GM03348 (cell line): ENCODE measurements around the gene DPM2.
A peak's percentile ranks its signal among the peaks of the same experiment; 100 is the strongest.

Experiments used
- DNase-seq: peaks from one replicate; pipeline ENCODE4 v3.0.0; 2012; ENCODE audit warnings: low spot score

Gene DPM2

DNA sequence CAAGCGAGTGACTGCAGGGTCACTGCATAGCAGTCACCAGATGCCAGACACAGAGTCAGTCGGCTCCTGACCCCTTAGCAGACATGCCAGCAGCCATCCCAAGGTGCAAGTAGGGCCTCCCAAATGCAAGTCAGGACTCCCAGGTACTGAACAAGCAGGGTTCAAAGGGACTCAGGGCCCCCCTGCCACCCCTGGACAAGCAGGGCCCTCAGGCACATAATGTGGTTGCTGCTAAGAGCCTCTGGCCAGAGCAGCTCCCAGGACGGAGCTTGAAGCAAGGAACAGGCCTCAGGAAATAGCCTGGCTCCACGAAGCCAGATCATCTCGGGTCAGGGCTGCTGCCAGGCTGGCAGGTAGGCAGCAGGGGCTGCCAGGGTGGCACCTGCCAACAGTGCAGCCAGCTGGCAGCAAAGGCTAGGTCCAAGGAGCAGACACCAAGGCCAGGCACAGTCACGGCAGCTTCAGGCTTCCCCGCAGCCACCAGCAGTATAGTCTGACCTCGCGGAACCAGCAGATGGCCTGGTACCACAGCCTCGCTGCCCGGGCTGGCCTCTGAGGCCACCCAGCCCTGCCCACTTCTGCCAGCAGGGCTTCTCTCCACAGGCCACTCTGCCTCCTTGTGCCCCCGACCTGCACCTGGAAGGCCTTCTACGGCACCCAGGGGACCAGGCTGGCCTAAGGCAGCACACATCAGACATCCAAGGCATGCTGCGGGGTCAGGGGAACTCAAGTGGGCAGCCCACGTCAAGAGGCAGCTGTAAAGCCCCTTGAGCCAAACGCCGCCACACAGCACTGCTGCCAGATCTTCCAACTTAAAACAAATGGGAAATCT, 35.7 kb upstream of the DPM2 start:
- no peak for DNase-seq

DNA sequence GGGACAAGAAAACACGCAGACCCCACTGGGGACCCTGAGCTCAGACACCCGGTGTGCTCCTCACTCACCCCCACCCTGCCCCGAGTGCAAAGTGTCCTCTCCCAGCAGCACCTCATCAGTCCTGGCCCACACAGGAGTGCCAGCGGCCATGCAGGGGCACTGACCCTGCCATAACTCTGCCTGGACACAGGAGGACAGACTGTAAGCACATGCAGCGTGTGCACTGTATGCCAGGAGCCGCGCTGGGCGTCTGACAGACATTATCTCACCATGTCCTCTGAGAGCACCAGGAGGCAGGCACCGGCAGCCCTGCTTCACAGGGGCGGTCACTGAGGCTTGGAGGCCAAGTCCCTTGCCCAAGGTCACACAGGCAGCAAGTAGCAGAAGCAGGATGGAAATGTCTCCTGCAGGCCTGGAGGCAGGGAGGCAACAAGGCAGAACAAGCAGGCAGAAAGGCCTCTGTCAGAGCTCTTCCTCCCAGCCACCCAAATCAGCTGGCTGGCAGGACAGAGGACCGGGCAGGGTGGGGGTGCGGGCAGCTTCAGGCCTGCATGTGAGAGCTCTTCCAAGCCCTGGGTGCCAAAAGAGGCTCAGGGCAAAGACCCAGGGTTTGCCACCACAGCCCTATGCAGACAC, 34.7 kb upstream of the DPM2 start:
- DNase-seq, result no peak

DNA sequence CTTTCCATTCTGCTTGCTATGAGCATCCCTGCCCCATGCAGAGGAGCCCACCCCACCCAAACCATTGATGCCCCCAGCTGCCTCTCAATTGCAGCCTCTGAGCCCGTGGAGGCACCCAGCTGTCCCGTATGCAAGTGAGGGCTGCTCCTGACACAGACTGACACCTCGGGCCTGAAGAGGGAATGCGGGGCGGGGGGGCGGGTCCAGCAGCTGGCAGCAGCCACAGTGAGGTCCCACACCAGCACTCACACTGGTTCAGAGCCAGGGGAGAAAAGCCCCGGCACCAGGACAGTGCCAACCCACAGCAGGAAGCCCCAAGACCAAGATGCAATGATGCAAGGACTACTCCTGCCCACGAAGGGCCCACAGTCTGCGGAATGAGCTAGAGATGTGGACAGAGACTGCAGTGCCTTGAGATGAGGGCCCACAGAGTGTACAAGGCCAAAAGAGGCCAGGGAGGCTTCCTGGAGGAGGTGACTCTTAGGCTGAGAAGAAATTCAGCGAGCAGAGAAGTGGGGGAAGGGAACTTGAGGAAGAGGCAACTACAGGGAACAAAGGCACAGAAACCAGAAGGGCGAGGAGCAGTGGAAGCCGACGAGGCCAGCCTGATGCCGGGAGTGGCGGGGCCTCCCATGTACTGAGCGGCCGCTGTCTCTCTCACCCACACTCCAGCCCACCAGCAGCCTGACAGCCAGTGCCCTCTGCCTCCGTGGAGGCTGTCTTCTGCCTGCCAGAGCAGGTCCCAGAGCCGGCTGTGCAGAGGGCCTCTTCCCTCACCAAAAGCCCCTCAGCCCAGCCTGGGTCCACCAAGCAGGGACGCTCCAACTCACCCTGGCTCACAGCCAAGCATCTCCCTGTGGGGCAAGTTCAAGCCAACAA, 33.9 kb upstream of the DPM2 start:
- DNase-seq, result peak; percentile 33

DNA sequence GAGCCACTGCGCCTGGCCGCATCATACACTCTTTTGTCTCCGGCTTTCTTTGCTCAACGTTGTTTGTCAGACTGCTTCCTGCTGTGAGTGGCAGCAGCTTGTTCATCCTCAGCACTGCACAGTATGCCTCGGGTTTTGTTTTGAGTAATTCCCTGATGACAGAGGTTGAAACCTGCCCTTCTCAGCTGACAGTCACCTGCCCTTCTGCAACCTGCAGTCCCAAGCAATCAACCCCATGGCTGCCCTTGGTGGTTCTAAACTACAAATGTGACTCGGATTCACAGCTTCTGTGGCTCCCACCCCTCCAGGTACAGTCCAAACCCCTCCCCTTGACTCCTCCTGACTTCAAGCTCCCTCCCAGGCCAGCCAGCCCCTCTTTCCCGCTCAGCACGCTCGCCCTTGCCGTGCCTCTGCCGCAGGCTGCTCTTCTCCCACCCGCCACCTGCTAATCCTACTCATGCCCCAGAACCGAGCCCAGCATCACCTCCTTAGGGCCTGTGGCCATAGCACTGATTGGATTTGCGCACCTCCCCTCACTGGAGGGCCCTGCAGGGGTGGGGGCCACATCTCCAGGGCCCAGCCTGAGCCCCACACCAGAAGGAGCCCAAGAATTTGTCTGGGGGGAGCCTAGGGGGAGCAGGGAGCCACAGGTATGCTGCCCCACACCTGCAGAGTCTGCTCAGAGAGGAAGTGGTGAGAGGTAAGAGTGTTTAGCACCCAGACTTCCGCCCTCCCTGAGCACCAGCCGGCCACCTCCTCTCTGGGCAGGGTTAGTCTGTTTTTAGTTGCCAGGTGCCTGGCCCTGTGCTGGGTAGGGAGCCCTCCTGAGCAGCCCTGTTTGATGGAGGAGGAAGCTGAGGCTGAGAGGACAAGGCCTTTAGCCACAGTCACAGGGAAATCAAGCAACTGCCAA, 33.0 kb upstream of the DPM2 start:
- DNase-seq, result no peak

DNA sequence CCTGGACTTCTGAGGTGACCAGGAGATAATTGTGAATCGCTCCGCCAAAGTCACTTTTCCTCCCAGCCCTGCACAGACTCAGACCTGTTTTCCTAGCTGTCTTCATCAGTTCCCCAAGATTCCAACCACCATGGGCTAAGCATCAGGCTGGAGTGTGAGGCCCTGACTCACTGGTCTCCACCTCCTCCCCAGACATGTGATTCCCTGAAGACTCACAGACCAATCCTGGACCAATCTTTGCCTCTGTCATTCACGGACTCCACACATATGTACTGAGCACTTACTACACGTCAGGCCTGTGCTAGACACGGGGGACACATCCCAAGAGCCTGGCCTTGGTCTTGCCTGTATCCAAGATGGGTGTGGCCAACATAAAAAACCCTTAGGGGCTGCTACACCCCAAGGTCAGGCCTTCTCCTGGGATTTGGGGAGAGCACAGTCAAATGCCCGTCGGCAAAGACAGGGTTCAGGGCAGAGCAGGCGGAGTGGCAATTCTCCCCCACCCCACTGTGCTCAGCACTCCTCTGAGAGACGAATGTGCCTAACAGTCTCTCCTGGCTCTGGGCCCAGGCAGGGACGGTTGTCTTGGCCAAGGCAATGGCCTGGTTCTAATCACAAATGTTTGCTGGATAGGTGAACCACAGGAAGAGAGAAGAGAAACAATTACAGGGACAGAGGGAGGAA, 31.2 kb upstream of the DPM2 start:
- peak; percentile 88 for DNase-seq

DNA sequence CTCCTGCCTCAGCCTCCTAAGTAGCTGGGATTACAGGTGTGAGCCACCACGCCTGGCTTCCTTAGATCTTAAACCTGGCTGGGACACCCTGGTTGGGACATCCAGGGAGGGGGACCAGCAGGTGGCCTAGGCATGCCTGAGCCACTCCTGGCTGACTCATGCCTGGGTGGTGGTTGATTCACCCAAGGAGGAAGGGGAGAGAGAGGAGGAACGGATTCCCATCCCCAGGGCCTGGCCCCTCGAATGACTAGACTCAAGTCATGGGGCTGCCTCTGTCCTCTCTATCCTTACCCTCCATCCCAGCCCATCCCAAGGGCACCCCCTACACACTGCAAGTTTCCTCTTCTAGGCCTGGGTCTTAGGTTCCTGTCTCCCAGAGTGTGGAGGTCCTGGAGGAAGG, 30.4 kb upstream of the DPM2 start:
- DNase-seq, result peak; percentile 29

DNA sequence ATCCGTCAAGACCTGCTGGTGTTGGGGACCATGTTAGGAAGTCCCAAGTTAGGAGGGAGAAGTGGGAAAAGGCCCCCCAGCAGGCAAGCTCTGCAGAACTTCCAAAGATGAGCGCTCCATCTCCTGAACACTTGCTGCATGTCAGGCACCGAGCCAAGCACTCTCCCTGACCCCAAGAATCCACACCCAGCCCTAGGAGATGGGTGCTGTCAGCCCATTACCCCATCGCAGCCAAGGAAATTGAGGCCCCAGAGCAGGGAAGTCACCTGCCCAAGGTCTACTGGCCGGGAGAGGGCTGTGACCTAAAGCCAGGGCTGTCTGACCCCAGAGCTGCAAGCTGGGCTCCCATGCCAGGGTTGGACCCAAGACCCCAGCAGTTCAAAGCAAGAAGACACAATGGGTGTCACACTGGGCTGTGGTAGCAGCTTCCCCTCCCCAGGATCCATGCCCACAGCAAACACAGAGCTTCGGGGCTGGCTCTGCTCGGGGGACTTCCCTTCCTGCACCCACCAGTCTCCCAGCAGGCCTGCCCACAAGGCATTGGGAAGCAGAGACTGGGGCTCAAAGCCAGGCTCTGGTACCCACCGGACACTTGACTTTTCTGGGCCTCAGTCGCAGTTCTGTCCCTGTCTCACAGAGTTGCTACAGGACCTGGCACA, 29.6 kb upstream of the DPM2 start:
- no peak for DNase-seq

DNA sequence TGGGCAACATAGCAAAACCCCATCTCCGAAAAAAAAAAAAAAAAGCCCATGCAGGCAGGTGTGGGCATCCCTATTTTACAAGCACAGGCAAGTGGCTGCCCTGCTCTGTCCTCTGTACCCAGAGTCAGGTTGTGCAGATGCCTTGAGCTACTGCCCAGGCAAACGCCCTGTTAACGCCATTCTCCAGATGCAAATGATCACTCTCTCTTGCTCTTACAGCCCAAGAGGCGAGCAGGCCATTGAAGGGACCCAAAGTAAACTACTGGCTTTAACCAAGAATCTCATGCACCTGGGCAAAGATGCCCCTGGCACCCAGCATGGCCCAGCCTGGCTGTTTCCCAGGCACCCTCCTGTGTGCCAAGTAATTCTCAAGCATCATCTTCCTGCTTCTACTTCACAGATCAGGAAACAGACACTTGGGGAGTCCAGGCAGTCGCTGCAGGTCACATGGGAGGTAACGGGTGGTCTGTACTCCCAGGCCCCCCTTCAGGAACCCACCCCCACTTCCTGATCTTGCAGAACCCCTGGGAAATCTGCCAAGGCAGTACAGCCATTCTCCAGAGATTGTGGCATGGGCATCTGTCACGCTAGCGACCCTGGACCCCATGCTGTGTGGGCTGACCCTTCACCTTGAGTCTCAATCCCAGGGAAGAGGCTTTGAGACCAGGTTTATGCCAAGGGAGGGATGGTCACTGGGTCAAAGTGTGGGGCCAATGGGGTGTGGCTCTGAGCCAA, 28.9 kb upstream of the DPM2 start:
- no peak for DNase-seq

DNA sequence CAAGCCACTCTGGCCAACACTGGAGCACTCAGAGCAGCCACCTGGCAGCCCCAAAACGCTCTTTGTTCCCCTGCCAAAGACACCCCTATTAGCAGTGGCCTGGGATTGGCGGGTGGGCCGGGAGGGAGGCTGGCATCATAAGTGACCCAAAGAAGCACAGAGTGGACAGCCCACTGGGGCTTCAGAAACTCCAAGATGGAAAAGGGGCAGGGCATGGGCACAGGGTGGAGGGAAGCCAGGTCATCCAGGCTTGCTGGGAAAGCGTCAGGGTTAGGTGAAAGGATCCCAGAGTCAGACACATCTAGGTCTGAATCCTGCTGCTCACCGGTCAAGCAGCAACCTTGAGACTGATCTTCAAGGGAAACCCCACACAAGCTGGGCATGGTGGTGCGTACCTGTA, 28.3 kb upstream of the DPM2 start:
- peak; percentile 52 for DNase-seq

DNA sequence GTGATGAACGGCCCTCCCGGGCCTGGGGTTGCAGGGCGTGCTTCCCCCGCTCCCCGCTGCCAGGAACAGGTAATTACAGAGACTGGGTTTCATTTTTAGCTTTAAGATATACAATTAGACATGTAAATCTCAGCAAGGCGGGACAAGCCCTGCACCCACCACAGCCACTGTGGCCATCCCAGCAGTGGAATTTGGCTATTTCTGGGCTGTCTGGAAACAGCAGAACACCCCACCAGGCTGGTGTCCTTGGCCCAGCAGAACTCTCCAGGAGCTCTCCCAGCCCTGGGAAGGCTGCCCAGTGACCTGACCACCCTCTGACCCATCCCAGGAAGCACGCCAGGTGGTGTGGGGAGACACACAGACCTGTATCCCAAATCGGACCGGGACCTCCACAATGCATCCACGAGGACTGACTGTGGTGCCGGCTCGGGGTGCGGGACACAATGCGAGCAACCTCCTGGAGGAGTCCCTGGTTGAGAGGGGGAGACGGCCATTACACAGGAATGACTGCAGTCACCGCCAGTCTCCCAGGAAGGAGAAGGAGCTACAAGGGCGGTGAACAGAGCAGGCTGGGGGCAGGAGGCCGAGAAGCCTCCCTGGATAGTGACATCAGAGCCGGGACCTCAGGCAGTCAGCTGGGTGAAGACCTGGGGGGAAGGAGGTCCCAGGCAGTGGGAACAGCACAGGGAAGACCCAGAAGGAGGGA, 25.9 kb upstream of the DPM2 start:
- DNase-seq, result peak; percentile 56

DNA sequence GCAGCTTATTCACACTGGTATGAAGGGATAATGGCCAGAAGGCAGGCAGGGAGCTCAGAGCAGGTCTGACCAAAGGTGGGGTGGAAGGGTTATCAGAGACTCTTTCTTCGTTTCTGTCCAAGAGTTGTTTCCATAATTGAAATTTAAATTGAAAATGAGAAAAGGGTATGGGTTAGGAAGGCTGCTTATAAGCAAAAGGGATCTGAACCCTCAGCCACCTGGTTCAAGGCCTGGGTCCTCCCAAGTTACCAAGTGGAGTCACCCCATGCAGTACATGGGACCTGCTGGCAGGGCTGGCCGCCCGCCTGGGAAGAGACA, 25.3 kb upstream of the DPM2 start:
- DNase-seq, result no peak

DNA sequence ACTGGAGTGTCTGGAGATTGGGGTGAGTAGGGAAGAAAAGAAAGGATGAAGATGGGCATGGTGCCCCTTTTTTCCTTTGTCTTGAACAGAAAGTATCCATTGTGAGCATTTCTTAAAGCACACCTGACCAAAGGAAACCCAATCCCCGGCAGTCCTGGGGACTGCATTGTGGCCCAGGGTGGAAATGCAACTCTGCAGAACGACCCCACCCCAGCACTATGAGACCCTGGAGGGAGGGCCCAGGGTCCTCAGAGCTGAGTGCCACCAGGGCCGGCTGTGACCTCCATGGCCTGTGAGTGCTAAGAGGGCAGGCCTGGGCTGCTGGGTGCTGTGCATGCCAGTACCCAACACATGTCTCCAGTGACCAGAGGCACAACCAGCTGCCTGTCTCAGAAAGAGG, 24.6 kb upstream of the DPM2 start:
- no peak for DNase-seq

DNA sequence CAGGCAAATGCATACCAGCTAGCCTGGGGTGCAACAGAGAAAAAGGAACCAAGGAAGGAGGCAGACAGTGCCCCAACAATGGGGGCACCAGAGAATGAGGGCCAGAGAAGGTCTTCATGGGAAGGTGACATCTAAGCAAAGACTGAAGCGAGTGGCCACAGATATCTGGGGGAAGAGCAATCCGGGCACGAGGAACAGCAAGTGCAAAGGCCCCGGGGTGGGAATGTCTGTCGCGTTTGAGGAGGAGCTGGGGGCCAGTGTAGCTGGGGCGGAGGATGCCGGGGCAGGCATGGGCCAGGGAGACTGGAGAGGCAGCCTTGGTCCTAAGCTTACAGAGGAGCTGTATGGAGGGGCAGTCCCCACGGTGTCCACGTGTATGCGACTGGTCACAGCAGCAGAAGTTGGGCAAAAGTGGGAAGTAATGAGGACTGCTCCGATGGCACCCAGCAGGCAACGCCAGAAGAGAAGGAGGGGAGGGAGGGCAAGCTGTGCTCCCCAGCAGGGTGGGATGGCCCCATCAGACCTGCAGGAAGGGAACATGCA, 24.0 kb upstream of the DPM2 start:
- no peak for DNase-seq

DNA sequence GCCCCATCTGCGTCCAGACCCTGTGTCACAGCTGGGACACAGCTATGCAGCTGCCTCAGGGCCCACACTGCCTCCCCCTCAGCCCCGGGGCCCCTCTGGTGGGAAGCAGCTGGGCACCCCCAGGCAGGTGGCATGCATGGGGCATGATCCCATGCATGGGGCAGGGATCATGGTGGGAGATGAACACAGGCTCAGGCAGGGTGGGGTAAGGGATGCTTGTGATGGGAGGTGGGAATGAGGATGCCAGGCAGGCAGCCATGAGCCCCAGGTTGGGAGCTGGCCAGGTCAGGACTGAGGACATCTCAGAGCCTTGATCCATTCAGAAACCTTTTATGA, 23.5 kb upstream of the DPM2 start:
- no peak for DNase-seq

DNA sequence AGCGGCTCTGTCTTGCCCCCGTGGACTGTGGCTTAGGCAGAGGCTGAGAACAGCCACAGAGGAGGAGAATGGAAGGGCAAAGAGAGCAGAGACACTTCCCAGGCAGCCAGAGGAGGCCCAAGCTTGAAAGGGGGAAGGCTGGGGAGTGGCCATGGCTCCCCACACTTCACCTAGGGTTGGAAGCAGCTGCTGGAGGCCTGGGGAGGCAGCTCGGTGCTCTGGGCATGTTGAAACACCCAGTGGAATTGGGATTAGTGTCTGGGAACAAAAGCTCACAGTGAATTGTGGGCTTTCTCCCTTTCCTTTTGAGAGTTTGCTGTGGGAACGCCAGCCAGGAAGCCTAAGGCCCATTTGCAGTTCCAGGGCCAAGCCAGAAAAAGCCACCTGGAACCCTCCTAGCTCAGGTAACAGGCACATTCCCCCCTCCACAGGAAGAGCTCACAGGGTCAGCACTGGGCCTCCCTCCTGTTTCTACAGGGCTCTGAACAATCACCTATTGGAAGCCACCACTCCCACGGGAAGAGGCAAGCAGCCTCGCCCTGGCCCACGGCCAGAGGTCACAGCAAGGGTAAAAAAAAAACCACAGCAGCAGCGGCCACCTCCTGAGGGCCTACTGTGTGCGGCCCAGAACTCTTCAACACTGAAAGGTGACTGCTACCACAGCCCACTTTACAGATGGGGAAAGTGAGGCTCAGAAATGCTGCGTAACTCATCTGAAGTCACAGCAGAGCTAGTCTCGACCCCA, 22.9 kb upstream of the DPM2 start:
- DNase-seq, result no peak

DNA sequence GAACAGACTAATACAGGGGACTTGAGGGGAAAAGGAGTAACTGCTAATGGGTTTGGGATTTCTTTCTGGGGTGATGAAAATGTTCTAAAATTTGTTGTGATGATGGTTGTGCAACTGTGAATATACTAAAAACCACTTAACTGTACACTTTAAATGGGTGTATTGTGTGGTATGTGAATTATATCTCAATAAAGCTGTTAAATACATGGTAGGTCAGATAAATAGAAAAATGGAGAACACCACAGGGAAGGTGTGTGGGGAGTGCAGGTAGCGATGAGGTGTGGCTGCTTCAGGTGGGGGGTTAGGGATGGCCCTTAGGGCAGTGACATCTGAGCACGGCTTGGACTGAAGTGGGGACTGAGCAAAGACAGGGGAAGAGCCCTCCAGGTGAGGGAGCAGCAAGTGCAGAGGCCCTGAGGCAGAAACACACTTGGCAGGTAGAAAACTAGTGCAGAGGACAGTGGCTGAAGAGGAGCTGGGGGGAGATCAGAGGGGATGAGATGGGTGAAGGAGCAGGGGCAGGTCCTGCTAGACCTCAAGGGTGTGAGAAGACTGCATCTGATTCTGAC, 22.3 kb upstream of the DPM2 start:
- DNase-seq, result no peak

DNA sequence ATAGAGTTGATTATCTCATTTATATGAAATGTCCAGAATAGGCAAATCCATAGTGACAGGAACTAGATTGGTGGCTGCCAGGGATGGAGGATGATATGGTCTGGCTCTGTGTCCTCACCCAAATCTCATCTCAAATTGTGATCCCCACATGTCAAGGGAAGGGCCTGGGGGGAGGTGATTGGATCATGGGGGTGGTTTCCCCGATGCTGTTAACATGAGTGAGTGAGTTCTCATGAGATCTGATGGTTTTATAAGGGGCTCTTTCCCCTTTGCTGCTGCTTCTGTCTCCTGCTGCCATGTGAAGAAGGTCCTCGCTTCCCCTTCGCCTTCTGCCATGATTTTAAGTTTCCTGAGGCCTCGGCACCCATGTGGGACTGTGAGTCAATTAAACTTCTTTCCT, 21.7 kb upstream of the DPM2 start:
- no peak for DNase-seq

DNA sequence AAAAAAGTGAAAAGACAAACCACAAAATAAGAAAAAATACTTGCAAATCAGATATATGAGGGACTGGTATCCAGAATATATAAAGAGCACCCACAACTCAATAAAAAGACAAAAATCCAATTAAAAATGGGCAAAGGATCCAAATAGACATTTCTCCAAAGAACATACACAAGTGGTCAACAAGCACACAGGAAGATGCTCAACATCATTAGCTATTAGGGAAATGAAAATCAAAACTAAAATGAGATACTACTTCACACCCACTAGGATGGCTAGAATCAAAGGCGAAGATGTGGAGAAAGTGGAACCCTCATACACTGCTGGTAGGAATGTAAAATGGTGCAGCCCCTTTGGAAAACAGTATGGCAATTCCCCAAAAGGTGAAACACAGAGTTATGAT, 21.1 kb upstream of the DPM2 start:
- DNase-seq, result no peak
